Astrocyte (in vitro differentiated cells and primary cell): ENCODE results near the gene SIRPB2.

ENCODE experiments used
- CTCF ChIP-seq: IDR thresholded peaks from 2 replicates; pipeline ENCODE4 v1.5.1; 2011; ENCODE audit warnings: low read depth, mild to moderate bottlenecking, inconsistent platforms, low read length, moderate library complexity; ENCODE audit not compliant: insufficient read depth
- EZH2 ChIP-seq: IDR thresholded peaks from 2 replicates; pipeline ENCODE4 v1.6.1; 2012; ENCODE audit warnings: mild to moderate bottlenecking, low read length, inconsistent platforms; ENCODE audit not compliant: insufficient read depth

DNA sequence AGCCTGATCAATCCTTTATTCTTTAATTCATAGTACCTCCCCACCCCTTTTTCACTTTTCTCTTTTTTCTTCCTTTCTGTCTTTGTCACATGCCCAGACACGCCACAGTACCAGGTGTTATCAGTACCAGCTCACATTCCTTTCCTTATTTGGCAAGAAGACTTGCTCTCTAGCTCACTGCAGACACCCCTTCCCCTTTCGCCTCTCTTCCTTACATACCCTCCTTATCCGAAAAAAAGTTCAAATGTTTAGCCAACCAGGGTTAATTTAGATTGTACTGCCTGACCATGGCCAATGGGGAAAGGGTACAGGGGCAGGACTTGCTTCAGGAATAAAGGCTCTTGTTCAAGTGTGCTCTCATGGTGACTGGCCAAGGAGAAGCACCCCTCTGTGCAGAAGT, 9.3 kb upstream of the SIRPB2 start:
- TF ChIP-seq EZH2 (no peak), CTCF (no peak)
